ENCODE data around the gene DISP2. TPM values are rescaled to one million over a fixed set of nuclear protein-coding genes. Genes with fewer than 3 reads are reported as not detected.

The DISP2 gene
- total and polyA plus RNA-seq, 9 of the 15 experiments (the other 6 are each of a cell fraction or from before 2014, with no cell fraction given): 0.06 to 0.89 (median 0.15) TPM; not detected in 1

GRCh38 chr15:40323239-40323952, 34.6 kb upstream of the DISP2 start, which contains the start of gene INAFM2 (continued):
- TF ChIP-seq UBTF (IDR thresholded peaks at IDR 0.05; ENCODE audit: borderline replicate concordance in 1 of 2, low read depth in 2 of 2, low read length in 2 of 2) (peak; percentile 99 to 100), SPI1 (IDR thresholded peaks at IDR 0.05; ENCODE audit: borderline replicate concordance, low read depth, low read length) (peak; percentile 60), RAD21 (CRISPR knock-in tag; conservative IDR thresholded peaks at IDR 0.05 in 1 of 2, IDR thresholded peaks at IDR 0.05 in 1 of 2) (peak; percentile 34 to 47; a peak in 3 of 4 replicates), SMAD4 (CRISPR knock-in tag; conservative IDR thresholded peaks at IDR 0.05) (peak; percentile 67; the same call in 1 of the 2 replicates), GABPB1 (CRISPR knock-in tag; IDR thresholded peaks at IDR 0.05) (peak; percentile 78), ATF7 (IDR thresholded peaks at IDR 0.05) (peak; percentile 92), NCOR1 (IDR thresholded peaks at IDR 0.05) (no peak), ZNF511 (CRISPR knock-in tag; IDR thresholded peaks at IDR 0.05) (peak; percentile 94; the same call in 1 of the 2 replicates), TFAP4 (CRISPR knock-in tag; IDR thresholded peaks at IDR 0.05; ENCODE audit: borderline replicate concordance) (peak; percentile 86), HDAC1 (IDR thresholded peaks at IDR 0.05) (peak in 1 of 2 experiments; percentile 34; a peak in 1 of 4 replicates), SREBF1 (IDR thresholded peaks at IDR 0.05; ENCODE audit: borderline replicate concordance, low read depth, low read length) (no peak), HCFC1 (IDR thresholded peaks at IDR 0.05; ENCODE audit: low read depth, low read length) (peak; percentile 62), NEUROD1 (IDR thresholded peaks at IDR 0.05; ENCODE audit: borderline replicate concordance, low read depth, low read length, partially characterized antibody) (peak; percentile 98), NKRF (IDR thresholded peaks at IDR 0.05; ENCODE audit: borderline replicate concordance) (peak; percentile 84), TAF15 (IDR thresholded peaks at IDR 0.05; ENCODE audit: low read depth, low read length) (no peak), E2F1 (CRISPR knock-in tag; IDR thresholded peaks at IDR 0.05) (peak; percentile 80; the same call in 1 of the 2 replicates), MTA3 (IDR thresholded peaks at IDR 0.05; ENCODE audit: borderline replicate concordance) (peak; percentile 81), ZNF699 (CRISPR knock-in tag; IDR thresholded peaks at IDR 0.05; ENCODE audit: insufficient replicate concordance) (no peak)

Data from K562 (cell line).